Stomach smooth muscle (tissue), 2 donors: ENCODE results near the gene CSNK1G1.
"Not testable (repeated sequence)": the region's sequence is repeated elsewhere in the genome, so short reads cannot be mapped to it uniquely, and the experiment has no call there.

ENCODE experiments used
- H3K27ac ChIP-seq: one replicate; pipeline ENCODE4 v1.7.0; 2013; ENCODE audit warnings: mild to moderate bottlenecking, low read length, inconsistent platforms
- H3K27me3 ChIP-seq, 2 donors: one replicate each; pipeline ENCODE4 v1.7.0; 2013; ENCODE audit warnings: low read length in 2 of 2; ENCODE audit not compliant: insufficient read depth in 2 of 2, control insufficient read depth in 1 of 2
- H3K36me3 ChIP-seq, 2 donors: one replicate each; pipeline ENCODE4 v1.7.0; 2013; ENCODE audit warnings: low read length in 2 of 2; ENCODE audit not compliant: control insufficient read depth in 2 of 2, insufficient read depth in 2 of 2
- H3K4me1 ChIP-seq: one replicate; pipeline ENCODE4 v1.7.0; 2013; ENCODE audit warnings: low read length; ENCODE audit not compliant: control insufficient read depth, insufficient read depth
- H3K4me3 ChIP-seq, 2 donors: one replicate each; pipeline ENCODE4 v1.7.0; 2013; ENCODE audit warnings: low read length in 2 of 2
- H3K9ac ChIP-seq, 2 donors: one replicate each; pipeline ENCODE4 v1.7.0; 2013; ENCODE audit warnings: low read length in 2 of 2, mild to moderate bottlenecking in 1 of 2
- H3K9me3 ChIP-seq, 2 donors: one replicate each; pipeline ENCODE4 v1.7.0; 2013; ENCODE audit warnings: low read length in 2 of 2; ENCODE audit not compliant: control insufficient read depth in 2 of 2
- donor health status: healthy.
- donor health status: Pancreatic carcinoma.

Gene CSNK1G1

DNA sequence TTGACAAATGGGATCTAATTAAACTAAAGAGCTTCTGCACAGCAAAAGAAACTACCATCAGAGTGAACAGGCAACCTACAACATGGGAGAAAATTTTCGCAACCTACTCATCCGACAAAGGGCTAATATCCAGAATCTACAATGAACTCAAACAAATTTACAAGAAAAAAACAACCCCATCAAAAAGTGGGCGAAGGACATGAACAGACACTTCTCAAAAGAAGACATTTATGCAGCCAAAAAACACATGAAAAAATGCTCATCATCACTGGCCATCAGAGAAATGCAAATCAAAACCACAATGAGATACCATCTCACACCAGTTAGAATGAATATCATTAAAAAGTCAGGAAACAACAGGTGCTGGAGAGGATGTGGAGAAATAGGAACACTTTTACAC is 24.3 kb downstream of the CSNK1G1 start:
- not testable (repeated sequence) for H3K9me3 ChIP-seq, H3K9ac ChIP-seq, H3K27ac ChIP-seq, H3K27me3 ChIP-seq, H3K4me3 ChIP-seq, H3K4me1 ChIP-seq, H3K36me3 ChIP-seq

DNA sequence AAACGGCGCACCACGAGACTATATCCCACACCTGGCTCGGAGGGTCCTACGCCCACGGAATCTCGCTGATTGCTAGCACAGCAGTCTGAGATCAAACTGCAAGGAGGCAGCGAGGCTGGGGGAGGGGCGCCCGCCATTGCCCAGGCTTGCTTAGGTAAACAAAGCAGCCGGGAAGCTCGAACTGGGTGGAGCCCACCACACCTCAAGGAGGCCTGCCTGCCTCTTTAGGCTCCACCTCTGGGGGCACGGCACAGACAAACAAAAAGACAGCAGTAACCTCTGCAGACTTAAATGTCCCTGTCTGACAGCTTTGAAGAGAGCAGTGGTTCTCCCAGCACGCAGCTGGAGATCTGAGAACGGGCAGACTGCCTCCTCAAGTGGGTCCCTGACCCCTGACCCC is 29.0 kb downstream of the CSNK1G1 start:
- not testable (repeated sequence) for H3K27ac ChIP-seq, H3K4me3 ChIP-seq, H3K36me3 ChIP-seq, H3K27me3 ChIP-seq, H3K9me3 ChIP-seq, H3K9ac ChIP-seq, H3K4me1 ChIP-seq

DNA sequence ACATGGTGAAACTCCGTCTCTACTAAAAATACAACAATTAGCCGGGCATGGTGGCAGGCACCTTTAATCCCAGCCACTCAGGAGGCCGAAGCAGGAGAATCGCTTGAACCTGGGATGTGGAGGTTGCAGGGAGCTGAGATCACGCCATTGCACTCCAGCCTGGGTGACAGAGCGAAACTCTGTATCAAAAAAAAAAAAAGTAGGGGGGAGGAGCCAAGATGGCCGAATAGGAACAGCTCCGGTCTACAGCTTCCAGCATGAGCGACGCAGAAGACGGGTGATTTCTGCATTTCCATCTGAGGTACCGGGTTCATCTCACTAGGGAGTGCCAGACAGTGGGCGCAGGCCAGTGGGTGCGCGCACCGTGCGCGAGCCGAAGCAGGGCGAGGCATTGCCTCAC is 29.5 kb downstream of the CSNK1G1 start:
- H3K9ac ChIP-seq, H3K27me3 ChIP-seq, H3K4me3 ChIP-seq, H3K9me3 ChIP-seq, H3K27ac ChIP-seq, H3K4me1 ChIP-seq, H3K36me3 ChIP-seq: not testable (repeated sequence)

DNA sequence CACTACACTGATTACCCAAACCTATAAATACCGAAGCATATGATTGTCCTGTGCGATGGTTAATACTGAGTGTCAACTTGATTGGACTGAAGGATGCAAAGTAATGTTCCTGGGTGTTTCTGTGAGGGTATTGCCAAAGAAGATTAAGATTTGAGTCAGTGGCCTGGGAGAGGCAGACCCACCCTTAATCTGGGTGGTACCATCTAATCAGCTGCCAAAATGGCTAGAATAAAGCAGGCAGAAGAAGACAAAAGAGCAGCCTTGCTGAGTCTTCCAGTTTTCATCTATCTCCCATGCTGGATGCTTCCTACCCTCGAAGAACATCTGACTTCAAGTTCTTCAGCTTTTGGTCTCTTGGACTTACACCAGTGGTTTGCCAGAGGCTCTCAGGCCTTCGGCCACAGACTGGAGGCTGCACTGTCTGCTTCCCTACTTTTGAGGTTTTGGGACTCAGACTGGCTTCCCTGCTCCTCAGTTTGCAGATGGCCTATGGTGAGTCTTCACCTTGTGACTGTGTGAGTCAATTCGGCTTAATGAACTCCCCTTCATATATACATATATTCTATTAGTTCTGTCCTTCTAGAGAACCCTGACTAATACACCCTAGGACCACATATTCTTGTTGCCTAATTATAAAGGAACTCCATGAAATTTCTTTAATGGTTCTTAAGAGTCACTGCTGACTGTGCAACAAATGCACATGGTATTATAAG is 31.7 kb downstream of the CSNK1G1 start:
- Histone ChIP-seq H3K4me1 (no peaks in the 10 kb centered on the region), H3K36me3 (no peaks in the 10 kb centered on the region), H3K9me3 (no peaks in the 10 kb centered on the region), H3K27ac (no peak overlapping the region), H3K27me3 (no peaks in the 10 kb centered on the region), H3K4me3 (no peak overlapping the region), H3K9ac (no peak overlapping the region)

DNA sequence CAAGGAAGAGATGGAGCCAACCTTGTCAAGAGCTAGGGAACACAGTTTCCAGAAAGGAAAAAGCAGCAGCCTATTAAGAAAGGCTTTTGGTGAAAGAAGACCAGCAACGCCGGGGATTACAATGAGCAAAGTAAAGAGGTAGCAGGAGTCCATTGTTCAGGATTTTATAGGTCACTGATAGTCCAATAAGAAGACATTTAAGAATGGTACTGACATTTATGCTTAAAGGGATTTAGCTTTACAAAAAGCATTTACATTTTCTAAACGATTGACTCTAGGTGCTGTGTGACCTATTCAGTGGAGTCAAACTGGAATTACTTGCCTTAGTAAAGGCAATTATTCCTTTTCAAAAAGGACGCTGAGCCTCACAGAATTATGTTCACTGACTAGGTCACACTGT is 40.8 kb downstream of the CSNK1G1 start:
- peak overlapping the region; percentile 1 for H3K27ac ChIP-seq
- no peaks in the 10 kb centered on the region for H3K36me3 ChIP-seq
- no peak overlapping the region for H3K9ac ChIP-seq
- no peaks in the 10 kb centered on the region for H3K27me3 ChIP-seq
- H3K4me3 ChIP-seq: no peak overlapping the region
- H3K9me3 ChIP-seq: no peaks in the 10 kb centered on the region
- peaks cover 3% of the 10 kb centered on the region for H3K4me1 ChIP-seq

DNA sequence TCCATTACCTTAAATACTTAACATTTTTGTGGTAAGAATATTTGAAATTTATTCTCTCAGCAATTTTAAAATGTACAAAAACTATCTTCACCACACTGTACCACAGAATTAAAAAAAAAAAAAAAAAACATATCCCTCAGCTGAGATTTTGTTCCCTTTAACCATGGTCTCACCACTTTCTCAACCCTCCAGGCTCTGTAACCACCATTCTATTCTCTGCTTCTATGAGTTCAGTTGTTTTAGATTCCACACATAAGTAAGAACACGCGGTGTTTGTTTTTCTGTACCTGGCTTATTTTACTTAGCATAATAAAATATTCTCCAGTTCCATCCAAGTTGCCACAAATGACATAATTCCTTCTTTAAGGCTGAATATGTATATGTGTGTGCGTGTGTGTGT is 41.5 kb downstream of the CSNK1G1 start:
- H3K4me1 ChIP-seq: peaks cover 3% of the 10 kb centered on the region
- no peaks in the 10 kb centered on the region for H3K27me3 ChIP-seq
- no peaks in the 10 kb centered on the region for H3K9me3 ChIP-seq
- no peak overlapping the region for H3K4me3 ChIP-seq
- no peak overlapping the region for H3K27ac ChIP-seq
- H3K36me3 ChIP-seq: no peaks in the 10 kb centered on the region
- H3K9ac ChIP-seq: no peak overlapping the region

DNA sequence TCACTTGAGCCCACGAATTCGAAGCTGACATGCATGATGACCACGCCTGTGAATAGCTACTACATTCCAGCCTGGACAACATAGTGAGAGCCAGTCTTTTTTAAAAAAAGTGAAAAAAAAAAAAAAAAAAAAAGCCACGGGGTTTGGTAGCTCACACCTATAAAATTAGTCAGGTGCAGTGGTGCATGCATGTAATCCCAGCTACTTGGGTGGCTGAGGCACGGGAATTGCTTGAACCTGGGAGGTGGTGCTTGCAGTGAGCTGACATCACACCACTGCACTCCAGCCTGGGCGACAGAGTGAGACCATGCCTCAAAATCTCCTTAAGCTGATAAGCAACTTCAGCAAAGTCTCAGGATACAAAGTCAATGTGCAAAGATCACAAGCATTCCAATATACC is 44.4 kb downstream of the CSNK1G1 start:
- no peaks in the 10 kb centered on the region for H3K36me3 ChIP-seq
- H3K4me3 ChIP-seq: no peak overlapping the region
- H3K9ac ChIP-seq: no peak overlapping the region
- H3K27ac ChIP-seq: no peak overlapping the region
- no peaks in the 10 kb centered on the region for H3K9me3 ChIP-seq
- H3K27me3 ChIP-seq: no peaks in the 10 kb centered on the region
- H3K4me1 ChIP-seq: peaks cover 3% of the 10 kb centered on the region

DNA sequence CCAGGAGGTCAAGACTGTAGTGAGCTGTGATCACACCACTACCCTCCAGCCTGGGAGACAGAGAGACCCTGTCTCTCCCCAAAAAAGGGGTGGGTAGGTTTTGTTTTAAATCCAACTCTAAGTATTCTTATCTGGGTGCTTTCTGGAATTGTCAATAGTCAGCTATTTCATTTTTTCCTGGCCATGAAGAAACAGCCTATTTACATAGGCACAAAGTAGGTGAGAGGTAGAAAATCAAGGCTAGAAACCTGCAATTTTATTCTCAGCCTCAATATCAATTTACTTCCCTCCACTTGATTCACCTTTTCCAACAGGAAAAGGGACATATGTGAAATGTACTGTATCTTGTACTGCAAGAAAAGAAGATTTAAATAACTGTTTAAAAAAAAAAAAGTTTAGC is 45.9 kb downstream of the CSNK1G1 start:
- Histone ChIP-seq H3K9ac (no peak overlapping the region), H3K4me1 (no peaks in the 10 kb centered on the region), H3K27me3 (no peaks in the 10 kb centered on the region), H3K9me3 (no peaks in the 10 kb centered on the region), H3K36me3 (no peaks in the 10 kb centered on the region), H3K4me3 (no peak overlapping the region), H3K27ac (no peak overlapping the region)

DNA sequence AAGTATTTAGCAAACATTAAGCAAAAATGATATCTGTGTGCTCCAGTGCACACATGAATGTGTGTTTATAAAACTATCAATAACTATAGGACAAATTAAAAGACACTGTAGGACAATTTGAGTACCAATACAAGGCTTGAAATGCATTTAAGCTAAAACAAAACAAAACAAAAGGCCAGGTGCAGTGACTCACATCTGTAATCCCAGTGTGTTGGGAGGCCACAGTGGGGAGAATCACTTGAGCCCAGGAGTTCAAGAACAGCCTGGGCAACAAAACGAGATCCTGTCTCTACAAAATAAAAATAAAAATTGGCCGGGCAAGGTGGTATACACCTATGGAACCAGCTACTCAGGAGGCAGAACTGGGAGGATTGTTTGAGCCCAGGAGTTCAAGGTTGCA is 50.7 kb downstream of the CSNK1G1 start:
- H3K27me3 ChIP-seq: no peaks in the 10 kb centered on the region
- peaks cover 0 to under 1% of the 10 kb centered on the region in 2 donors for H3K36me3 ChIP-seq
- no peak overlapping the region for H3K4me3 ChIP-seq
- H3K9ac ChIP-seq: no peak overlapping the region
- no peaks in the 10 kb centered on the region for H3K9me3 ChIP-seq
- H3K4me1 ChIP-seq: no peaks in the 10 kb centered on the region
- no peak overlapping the region for H3K27ac ChIP-seq

DNA sequence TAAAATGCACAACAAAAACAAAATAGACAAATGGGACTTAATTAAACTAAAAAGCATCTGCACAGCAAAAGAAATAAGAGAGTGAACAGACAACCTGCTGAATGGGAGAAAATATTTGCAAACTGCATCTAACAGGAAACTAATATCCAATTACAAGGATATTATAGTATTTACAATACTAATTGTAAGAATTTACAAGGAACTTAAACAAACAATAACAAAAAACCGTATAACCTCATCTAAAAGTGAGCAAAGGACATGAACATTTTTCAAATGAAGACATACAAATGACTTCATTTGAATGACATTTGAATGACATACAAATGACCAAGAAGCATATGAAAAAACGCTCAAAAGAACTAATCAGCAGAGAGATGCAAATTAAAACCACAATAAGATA is 66.4 kb downstream of the CSNK1G1 start:
- Histone ChIP-seq H3K36me3 (no peaks in the 10 kb centered on the region), H3K4me3 (no peak overlapping the region), H3K4me1 (no peaks in the 10 kb centered on the region), H3K9ac (no peak overlapping the region), H3K27ac (no peak overlapping the region), H3K9me3 (no peaks in the 10 kb centered on the region), H3K27me3 (no peaks in the 10 kb centered on the region)

DNA sequence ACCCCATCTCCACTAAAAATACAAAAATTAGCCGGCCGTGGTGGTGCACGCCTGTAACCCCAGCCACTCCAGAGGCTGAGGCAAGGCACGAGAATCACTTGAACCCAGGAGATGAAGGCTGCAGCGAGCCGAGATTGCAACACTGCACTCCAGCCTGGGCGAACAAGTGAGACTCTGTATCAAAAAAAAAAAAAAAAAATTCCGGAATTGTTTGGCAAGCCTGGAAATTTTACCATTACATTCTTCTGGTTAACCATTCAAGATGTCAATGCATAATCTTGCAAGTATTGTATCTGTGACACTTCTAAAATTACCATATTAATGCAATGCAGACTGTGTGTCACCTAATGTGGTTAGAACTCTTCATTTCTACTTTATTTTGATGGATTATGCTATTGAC is 67.0 kb downstream of the CSNK1G1 start:
- Histone ChIP-seq H3K9me3 (no peaks in the 10 kb centered on the region), H3K4me3 (no peak overlapping the region), H3K27me3 (no peaks in the 10 kb centered on the region), H3K9ac (no peak overlapping the region), H3K27ac (no peak overlapping the region), H3K36me3 (no peaks in the 10 kb centered on the region), H3K4me1 (no peaks in the 10 kb centered on the region)
